Mucosa of gallbladder (tissue), 1 donor: ENCODE results near the gene GAGE10. TPM values are rescaled to one million over a fixed set of nuclear protein-coding genes. Genes with fewer than 3 reads are reported as not detected.
"Not testable (repeated sequence)": the region's sequence is repeated elsewhere in the genome, so short reads cannot be mapped to it uniquely, and the experiment has no call there.

Experiments
- DNase-seq: peaks from one replicate; pipeline ENCODE4 v3.0.0-alpha.2; 2020; ENCODE audit warnings: low spot score
- total RNA-seq: library from RNA; stranded (reverse); gene quantifications from one replicate; pipeline ENCODE4 v1.2.1, GENCODE V29; 2021
- donor health status: DM: no; HTN: no; CAD: no.

The GAGE10 gene
- total RNA-seq, 1 donor from 2014 or later, result not detected

DNA sequence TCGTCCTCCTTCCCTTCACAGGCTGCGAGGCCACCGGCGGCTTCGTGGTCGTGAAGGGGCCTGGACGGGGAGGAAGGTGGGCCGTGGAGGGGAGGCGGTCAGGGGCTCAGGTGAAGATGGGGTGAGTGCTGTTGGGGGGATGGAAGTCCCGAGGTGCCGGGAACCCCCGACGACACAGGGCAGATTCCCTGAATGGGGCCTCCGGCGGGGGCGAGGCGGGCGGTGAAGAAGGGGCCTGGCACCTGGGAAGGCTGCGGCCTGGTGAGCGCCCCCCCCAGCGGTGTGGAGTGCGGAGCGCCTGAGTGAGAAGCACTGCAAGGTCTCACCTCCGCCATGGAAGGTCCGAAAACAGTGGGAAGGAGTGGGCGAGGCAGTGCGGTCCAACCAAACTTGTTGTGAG lies 18.8 kb downstream of the GAGE10 start:
- DNase-seq, result not testable (repeated sequence)

GRCh38 chrX:49323735-49324134 lies 20.3 kb downstream of the GAGE10 start:
- DNase-seq, result not testable (repeated sequence)

- not testable (repeated sequence) for DNase-seq
These were observed 27.0 kb downstream of the GAGE10 start for GRCh38 chrX:49330421-49330820.

- DNase-seq, result not testable (repeated sequence)
These were observed 27.8 kb downstream of the GAGE10 start, which contains the start of gene GAGE13 for GRCh38 chrX:49331282-49331681. TSS of gene GAGE13 (plus strand) at chrX:49331582. CDS start at chrX:49332738, 1,156 bp downstream.

- DNase-seq, result not testable (repeated sequence)
These were observed 28.4 kb downstream of the GAGE10 start for GRCh38 chrX:49331841-49332240.

DNA sequence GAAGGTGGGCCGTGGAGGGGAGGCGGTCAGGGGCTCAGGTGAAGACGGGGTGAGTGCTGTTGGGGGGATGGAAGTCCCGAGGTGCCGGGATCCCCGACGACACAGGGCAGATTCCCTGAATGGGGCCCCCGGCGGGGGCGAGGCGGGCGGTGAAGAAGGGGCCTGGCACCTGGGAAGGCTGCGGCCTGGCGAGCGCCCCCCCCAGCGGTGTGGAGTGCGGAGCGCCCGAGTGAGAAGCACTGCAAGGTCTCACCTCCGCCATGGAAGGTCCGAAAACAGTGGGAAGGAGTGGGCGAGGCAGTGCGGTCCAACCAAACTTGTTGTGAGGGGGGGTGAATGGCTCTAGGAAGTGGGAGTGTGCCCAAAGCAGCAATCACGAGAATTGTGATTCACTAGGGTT lies 38.0 kb downstream of the GAGE10 start:
- not testable (repeated sequence) for DNase-seq

GRCh38 chrX:49344496-49345175 lies 41.2 kb downstream of the GAGE10 start:
- DNase-seq, result not testable (repeated sequence)

- DNase-seq, result not testable (repeated sequence)
These were observed 42.0 kb downstream of the GAGE10 start for GRCh38 chrX:49345402-49345801.

GRCh38 chrX:49346150-49346549 lies 42.7 kb downstream of the GAGE10 start:
- DNase-seq, result not testable (repeated sequence)

Other genes starting within 250 kb of the GAGE10 start
- 18.8 TPM for gene CCDC120, start 244.6 kb upstream of the GAGE10 start, total RNA-seq
- 41.8 TPM for gene PRAF2, start 229.6 kb upstream of the GAGE10 start, total RNA-seq
- gene WDR45, start 223.8 kb upstream of the GAGE10 start, total RNA-seq, result 65.5 TPM
- gene GPKOW, start 179.9 kb upstream of the GAGE10 start, total RNA-seq, result 22.7 TPM
- gene MAGIX, start 140.9 kb upstream of the GAGE10 start, total RNA-seq, result 18.3 TPM
- 44.0 TPM for gene PLP2, start 131.7 kb upstream of the GAGE10 start, total RNA-seq
- gene PRICKLE3, start 117.3 kb upstream of the GAGE10 start, total RNA-seq, result 16.3 TPM
- gene SYP, start 103.5 kb upstream of the GAGE10 start, total RNA-seq, result 1.9 TPM
- 0.20 TPM for gene CACNA1F, start 70.3 kb upstream of the GAGE10 start, total RNA-seq
- 20.0 TPM for gene CCDC22, start 68.2 kb upstream of the GAGE10 start, total RNA-seq
- 0.09 TPM for gene FOXP3, start 38.9 kb upstream of the GAGE10 start, total RNA-seq
- 11.5 TPM for gene PPP1R3F, start 33.9 kb upstream of the GAGE10 start, total RNA-seq
- not detected for gene GAGE12J, start 18.4 kb downstream of the GAGE10 start, total RNA-seq
- gene GAGE13, start 27.9 kb downstream of the GAGE10 start, total RNA-seq, result 0.63 TPM
- gene GAGE12C, start 228.5 kb downstream of the GAGE10 start, total RNA-seq, result not detected
- gene GAGE12D, start 238.1 kb downstream of the GAGE10 start, total RNA-seq, result not detected
- gene GAGE12E, start 247.6 kb downstream of the GAGE10 start, total RNA-seq, result not detected